ENCODE results near the gene TSTD1. TPM values are rescaled to one million over a fixed set of nuclear protein-coding genes. Genes with fewer than 3 reads are reported as not detected.
"Not testable (repeated sequence)": the region's sequence is repeated elsewhere in the genome, so short reads cannot be mapped to it uniquely, and the experiment has no call there.

Gene TSTD1
- total RNA-seq, 1 donor from 2014 or later = 9.5 TPM

GRCh38 chr1:160997323-160998038, 41.3 kb downstream of the TSTD1 start:
- DNase-seq (ENCODE audit: low read depth) = peak; percentile 49
- no peaks in the 10 kb centered on the region for H3K36me3 ChIP-seq (ENCODE audit: insufficient read depth, low read length)
- no peaks in the 10 kb centered on the region for H4K20me1 ChIP-seq (ENCODE audit: insufficient read depth, low read length)
- H2AFZ ChIP-seq (ENCODE audit: low read depth, low read length) = no peak overlapping the region
- no peak overlapping the region for H3K4me2 ChIP-seq (ENCODE audit: low read length)
- H3K36me3 Mint-ChIP-seq (ENCODE audit: low read depth, unreplicated experiment) = peaks cover 12% of the 10 kb centered on the region
- H3K27me3 ChIP-seq (ENCODE audit: insufficient read depth, low read length) = no peaks in the 10 kb centered on the region
- no peaks in the 10 kb centered on the region for H3K9me3 ChIP-seq (ENCODE audit: insufficient read depth, low read depth, low read length)
- H3K27ac Mint-ChIP-seq (ENCODE audit: unreplicated experiment) = no peak overlapping the region
- peaks cover 16% of the 10 kb centered on the region for H3K4me1 Mint-ChIP-seq (ENCODE audit: low read depth, unreplicated experiment)
- no peak for TF ChIP-seq EZH2 (IDR thresholded peaks at IDR 0.05; ENCODE audit: insufficient read depth, low read length)
- TF ChIP-seq, protein P1, sequence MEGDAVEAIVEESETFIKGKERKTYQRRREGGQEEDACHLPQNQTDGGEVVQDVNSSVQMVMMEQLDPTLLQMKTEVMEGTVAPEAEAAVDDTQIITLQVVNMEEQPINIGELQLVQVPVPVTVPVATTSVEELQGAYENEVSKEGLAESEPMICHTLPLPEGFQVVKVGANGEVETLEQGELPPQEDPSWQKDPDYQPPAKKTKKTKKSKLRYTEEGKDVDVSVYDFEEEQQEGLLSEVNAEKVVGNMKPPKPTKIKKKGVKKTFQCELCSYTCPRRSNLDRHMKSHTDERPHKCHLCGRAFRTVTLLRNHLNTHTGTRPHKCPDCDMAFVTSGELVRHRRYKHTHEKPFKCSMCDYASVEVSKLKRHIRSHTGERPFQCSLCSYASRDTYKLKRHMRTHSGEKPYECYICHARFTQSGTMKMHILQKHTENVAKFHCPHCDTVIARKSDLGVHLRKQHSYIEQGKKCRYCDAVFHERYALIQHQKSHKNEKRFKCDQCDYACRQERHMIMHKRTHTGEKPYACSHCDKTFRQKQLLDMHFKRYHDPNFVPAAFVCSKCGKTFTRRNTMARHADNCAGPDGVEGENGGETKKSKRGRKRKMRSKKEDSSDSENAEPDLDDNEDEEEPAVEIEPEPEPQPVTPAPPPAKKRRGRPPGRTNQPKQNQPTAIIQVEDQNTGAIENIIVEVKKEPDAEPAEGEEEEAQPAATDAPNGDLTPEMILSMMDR (IDR thresholded peaks at IDR 0.05; ENCODE audit: insufficient read depth, low read depth, low read length) = peak; percentile 34
- H3K79me2 ChIP-seq (ENCODE audit: insufficient read depth, low read length) = no peaks in the 10 kb centered on the region
- no peak overlapping the region for H3K9ac ChIP-seq (ENCODE audit: low read length)
- no peaks in the 10 kb centered on the region for H3K4me1 ChIP-seq (ENCODE audit: insufficient read depth, low read length)
- H3K27me3 Mint-ChIP-seq (ENCODE audit: low read depth, unreplicated experiment) = no peaks in the 10 kb centered on the region
- no peak overlapping the region for H3K4me3 ChIP-seq (ENCODE audit: insufficient read depth, low read depth, low read length)
- FAIRE-seq = no peak
- no peaks in the 10 kb centered on the region for H3K9me3 Mint-ChIP-seq (ENCODE audit: unreplicated experiment)
- H3K27ac ChIP-seq (ENCODE audit: low read depth, low read length) = no peak overlapping the region
- no peak overlapping the region for H3K4me3 Mint-ChIP-seq (ENCODE audit: unreplicated experiment)

DNA sequence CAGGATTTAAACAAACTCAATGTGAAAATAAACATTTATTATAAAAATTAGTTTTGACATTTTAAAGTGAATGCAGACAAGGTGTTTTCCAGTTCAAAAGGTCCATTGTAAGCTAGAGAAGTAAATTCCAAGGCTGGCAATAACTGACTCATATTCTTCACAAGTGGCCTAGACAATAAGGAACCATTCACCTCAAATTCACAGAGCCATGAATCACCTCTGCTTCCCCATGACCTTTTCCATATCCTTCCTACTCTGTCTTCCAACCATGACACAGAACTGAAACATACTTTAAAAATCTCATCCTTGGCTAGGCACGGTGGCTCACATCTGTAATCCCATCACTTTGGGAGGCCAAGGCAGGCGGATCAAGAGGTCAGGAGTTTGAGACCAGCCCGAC, 42.6 kb downstream of the TSTD1 start:
- no peak overlapping the region for H3K27ac ChIP-seq (ENCODE audit: low read depth, low read length)
- H2AFZ ChIP-seq (ENCODE audit: low read depth, low read length) = no peak overlapping the region
- DNase-seq (ENCODE audit: low read depth) (peak; percentile 80), FAIRE-seq (no peak)
- Mint-ChIP-seq H3K36me3 (ENCODE audit: low read depth, unreplicated experiment) (peaks cover 12% of the 10 kb centered on the region), H3K27me3 (ENCODE audit: low read depth, unreplicated experiment) (no peaks in the 10 kb centered on the region), H3K9me3 (ENCODE audit: unreplicated experiment) (no peaks in the 10 kb centered on the region), H3K27ac (ENCODE audit: unreplicated experiment) (peak overlapping the region; percentile 60), H3K4me3 (ENCODE audit: unreplicated experiment) (no peak overlapping the region), H3K4me1 (ENCODE audit: low read depth, unreplicated experiment) (peaks cover 15% of the 10 kb centered on the region)
- no peaks in the 10 kb centered on the region for H3K27me3 ChIP-seq (ENCODE audit: insufficient read depth, low read length)
- no peak overlapping the region for H3K4me3 ChIP-seq (ENCODE audit: insufficient read depth, low read depth, low read length)
- no peaks in the 10 kb centered on the region for H3K4me1 ChIP-seq (ENCODE audit: insufficient read depth, low read length)
- no peaks in the 10 kb centered on the region for H4K20me1 ChIP-seq (ENCODE audit: insufficient read depth, low read length)
- no peaks in the 10 kb centered on the region for H3K79me2 ChIP-seq (ENCODE audit: insufficient read depth, low read length)
- H3K4me2 ChIP-seq (ENCODE audit: low read length) = no peak overlapping the region
- no peaks in the 10 kb centered on the region for H3K36me3 ChIP-seq (ENCODE audit: insufficient read depth, low read length)
- no peaks in the 10 kb centered on the region for H3K9me3 ChIP-seq (ENCODE audit: insufficient read depth, low read depth, low read length)
- H3K9ac ChIP-seq (ENCODE audit: low read length) = no peak overlapping the region
- TF ChIP-seq, protein P1 (IDR thresholded peaks at IDR 0.05; ENCODE audit: insufficient read depth, low read depth, low read length) = no peak
- no peak for TF ChIP-seq EZH2 (IDR thresholded peaks at IDR 0.05; ENCODE audit: insufficient read depth, low read length)

DNA sequence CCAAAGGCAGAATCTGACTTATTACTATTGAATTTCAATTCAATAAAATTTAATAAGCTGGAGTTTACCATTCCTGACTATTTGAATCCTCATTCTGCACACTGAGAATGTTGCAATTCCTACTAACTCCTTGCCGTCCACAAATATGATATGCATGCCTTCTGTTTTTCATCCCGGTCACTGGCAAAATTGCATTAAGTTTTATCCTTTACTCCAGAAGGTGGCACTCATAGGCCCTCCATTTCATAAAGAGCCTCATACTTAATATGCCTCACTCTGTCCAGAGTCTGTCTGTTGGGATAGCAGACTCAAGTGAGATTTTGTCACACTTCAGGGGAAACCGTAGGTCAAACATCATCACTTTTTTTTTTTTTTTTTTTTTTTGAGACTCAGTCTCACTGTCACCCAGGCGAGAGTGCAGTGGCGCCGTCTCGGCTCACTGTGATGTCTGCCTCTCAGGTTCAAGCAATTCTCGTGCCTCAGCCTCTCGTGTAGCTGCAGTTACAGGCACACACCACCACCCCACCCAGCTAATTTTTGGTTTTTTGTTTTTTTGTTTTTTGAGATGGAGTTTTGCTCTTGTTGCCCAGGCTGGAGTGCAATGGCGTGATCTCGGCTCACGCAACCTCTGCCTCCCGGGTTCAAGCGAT, 45.1 kb downstream of the TSTD1 start:
- H3K4me3 ChIP-seq (ENCODE audit: insufficient read depth, low read depth, low read length) = no peak overlapping the region
- no peak overlapping the region for H3K27ac ChIP-seq (ENCODE audit: low read depth, low read length)
- H3K9me3 Mint-ChIP-seq (ENCODE audit: unreplicated experiment) = no peaks in the 10 kb centered on the region
- H3K36me3 ChIP-seq (ENCODE audit: insufficient read depth, low read length) = no peaks in the 10 kb centered on the region
- H3K79me2 ChIP-seq (ENCODE audit: insufficient read depth, low read length) = no peaks in the 10 kb centered on the region
- H3K27me3 Mint-ChIP-seq (ENCODE audit: low read depth, unreplicated experiment) = no peaks in the 10 kb centered on the region
- H4K20me1 ChIP-seq (ENCODE audit: insufficient read depth, low read length) = no peaks in the 10 kb centered on the region
- H3K4me3 Mint-ChIP-seq (ENCODE audit: unreplicated experiment) = no peak overlapping the region
- no peaks in the 10 kb centered on the region for H3K9me3 ChIP-seq (ENCODE audit: insufficient read depth, low read depth, low read length)
- no peak for TF ChIP-seq EZH2 (IDR thresholded peaks at IDR 0.05; ENCODE audit: insufficient read depth, low read length)
- TF ChIP-seq, protein P1 (IDR thresholded peaks at IDR 0.05; ENCODE audit: insufficient read depth, low read depth, low read length) = peak; percentile 39
- DNase-seq (ENCODE audit: low read depth) (peak; percentile 39), FAIRE-seq (no peak)
- H3K4me2 ChIP-seq (ENCODE audit: low read length) = no peak overlapping the region
- no peak overlapping the region for H2AFZ ChIP-seq (ENCODE audit: low read depth, low read length)
- H3K27me3 ChIP-seq (ENCODE audit: insufficient read depth, low read length) = no peaks in the 10 kb centered on the region
- H3K4me1 Mint-ChIP-seq (ENCODE audit: low read depth, unreplicated experiment) = peaks cover 13% of the 10 kb centered on the region
- H3K4me1 ChIP-seq (ENCODE audit: insufficient read depth, low read length) = no peaks in the 10 kb centered on the region
- peaks cover 2% of the 10 kb centered on the region for H3K36me3 Mint-ChIP-seq (ENCODE audit: low read depth, unreplicated experiment)
- H3K9ac ChIP-seq (ENCODE audit: low read length) = no peak overlapping the region
- peak overlapping the region; percentile 53 for H3K27ac Mint-ChIP-seq (ENCODE audit: unreplicated experiment)

DNA sequence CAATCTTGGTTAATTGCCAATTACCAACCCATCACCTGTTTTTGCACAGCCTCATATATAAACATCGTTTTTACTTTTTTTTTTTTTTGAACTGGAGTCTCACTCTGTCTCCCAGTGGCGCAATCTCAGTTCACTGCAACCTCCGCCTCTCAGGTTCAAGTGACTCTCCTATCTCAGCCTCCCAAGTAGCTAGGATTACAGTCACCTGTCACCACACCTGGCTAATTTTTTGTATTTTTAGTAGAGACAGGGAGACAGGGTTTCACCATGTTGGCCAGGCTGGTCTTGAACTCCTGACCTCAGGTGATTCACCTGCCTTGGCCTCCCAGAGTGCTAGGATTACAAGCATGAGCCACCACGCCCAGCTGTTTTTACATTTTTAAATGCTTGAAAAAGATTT, 46.7 kb downstream of the TSTD1 start:
- not testable (repeated sequence) for H2AFZ ChIP-seq (ENCODE audit: low read depth, low read length); H3K36me3 ChIP-seq (ENCODE audit: insufficient read depth, low read length); DNase-seq (ENCODE audit: low read depth); H3K4me2 ChIP-seq (ENCODE audit: low read length); H3K9me3 ChIP-seq (ENCODE audit: insufficient read depth, low read depth, low read length); H3K27me3 ChIP-seq (ENCODE audit: insufficient read depth, low read length); H3K27ac ChIP-seq (ENCODE audit: low read depth, low read length); H3K9me3 Mint-ChIP-seq (ENCODE audit: unreplicated experiment); H3K4me1 ChIP-seq (ENCODE audit: insufficient read depth, low read length); H4K20me1 ChIP-seq (ENCODE audit: insufficient read depth, low read length); H3K36me3 Mint-ChIP-seq (ENCODE audit: low read depth, unreplicated experiment); H3K79me2 ChIP-seq (ENCODE audit: insufficient read depth, low read length); H3K9ac ChIP-seq (ENCODE audit: low read length); H3K27me3 Mint-ChIP-seq (ENCODE audit: low read depth, unreplicated experiment); H3K4me3 Mint-ChIP-seq (ENCODE audit: unreplicated experiment); H3K27ac Mint-ChIP-seq (ENCODE audit: unreplicated experiment); FAIRE-seq; H3K4me3 ChIP-seq (ENCODE audit: insufficient read depth, low read depth, low read length)
- H3K4me1 Mint-ChIP-seq (ENCODE audit: low read depth, unreplicated experiment) = peaks cover 13% of the 10 kb centered on the region
